Measurements from ENCODE around the gene HSPA12B.

HSPA12B gene, protein sequence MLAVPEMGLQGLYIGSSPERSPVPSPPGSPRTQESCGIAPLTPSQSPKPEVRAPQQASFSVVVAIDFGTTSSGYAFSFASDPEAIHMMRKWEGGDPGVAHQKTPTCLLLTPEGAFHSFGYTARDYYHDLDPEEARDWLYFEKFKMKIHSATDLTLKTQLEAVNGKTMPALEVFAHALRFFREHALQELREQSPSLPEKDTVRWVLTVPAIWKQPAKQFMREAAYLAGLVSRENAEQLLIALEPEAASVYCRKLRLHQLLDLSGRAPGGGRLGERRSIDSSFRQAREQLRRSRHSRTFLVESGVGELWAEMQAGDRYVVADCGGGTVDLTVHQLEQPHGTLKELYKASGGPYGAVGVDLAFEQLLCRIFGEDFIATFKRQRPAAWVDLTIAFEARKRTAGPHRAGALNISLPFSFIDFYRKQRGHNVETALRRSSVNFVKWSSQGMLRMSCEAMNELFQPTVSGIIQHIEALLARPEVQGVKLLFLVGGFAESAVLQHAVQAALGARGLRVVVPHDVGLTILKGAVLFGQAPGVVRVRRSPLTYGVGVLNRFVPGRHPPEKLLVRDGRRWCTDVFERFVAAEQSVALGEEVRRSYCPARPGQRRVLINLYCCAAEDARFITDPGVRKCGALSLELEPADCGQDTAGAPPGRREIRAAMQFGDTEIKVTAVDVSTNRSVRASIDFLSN

DNA sequence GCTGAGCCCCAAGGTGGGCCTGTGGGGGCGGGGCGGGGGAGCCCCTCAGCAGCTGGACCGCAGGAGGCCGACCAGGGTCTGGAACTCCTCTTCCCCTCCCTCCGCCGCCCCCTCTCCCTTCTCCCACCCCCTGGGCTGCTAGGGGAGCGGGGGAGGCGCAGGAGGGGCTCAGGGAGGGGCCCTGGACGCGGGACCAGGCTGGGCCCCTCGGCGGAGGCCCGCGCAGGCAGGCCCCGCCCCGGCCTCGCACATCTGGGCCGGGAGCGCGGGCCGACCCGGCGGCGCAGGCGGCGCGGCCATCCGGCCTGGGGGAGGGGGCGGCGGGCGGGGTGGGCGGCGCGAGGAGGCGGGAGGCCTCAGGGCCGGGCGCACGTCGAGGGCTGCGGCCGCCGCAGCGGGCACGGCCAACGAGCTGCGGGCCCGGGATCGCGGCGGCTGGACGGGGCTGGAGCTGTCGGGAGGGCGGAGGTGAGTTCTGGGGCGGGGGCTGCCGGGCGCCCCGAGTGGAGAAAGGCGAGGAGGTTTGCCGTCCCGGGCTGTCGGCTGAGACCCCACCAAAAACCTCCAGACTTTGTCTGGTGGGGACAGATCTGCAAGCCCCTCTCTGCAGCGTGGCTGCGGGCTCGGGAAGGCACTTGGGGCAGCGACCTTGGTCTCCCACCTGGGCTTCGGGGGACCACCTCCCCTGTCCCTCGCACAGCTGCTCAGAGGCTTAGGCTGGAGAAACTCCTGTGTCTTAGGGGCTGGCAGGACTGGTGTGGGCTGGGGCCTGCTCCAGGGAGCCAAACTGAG is at the start of gene HSPA12B:
Gene HSPA12B, plus strand, starts transcription at position 359 of the 792 bp plus-strand sequence. CDS start 5,990 bp downstream, outside the sequence.
- DNase-seq (ENCODE audit: low read depth): no peak

DNA sequence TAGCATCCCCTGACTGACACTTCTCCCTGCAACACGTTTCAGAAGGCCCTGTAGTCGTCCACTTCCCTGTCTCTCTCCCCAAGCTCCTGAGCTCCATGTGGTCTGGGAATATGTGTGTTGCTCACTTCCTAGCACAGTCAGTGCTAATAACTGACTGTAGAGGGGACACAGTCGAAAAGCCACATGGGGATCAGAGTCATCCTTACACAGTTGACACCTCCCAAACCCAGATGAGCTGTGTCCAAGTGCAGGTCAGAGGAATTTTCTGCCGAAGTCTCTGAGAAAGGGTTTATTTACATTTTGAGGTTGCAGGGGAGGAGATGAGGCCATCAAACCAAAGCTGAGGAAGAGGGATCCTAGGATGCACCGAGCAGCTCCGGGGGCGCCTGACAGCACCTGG is 47.1 kb upstream of the HSPA12B start:
- no peak for DNase-seq (ENCODE audit: low read depth)

DNA sequence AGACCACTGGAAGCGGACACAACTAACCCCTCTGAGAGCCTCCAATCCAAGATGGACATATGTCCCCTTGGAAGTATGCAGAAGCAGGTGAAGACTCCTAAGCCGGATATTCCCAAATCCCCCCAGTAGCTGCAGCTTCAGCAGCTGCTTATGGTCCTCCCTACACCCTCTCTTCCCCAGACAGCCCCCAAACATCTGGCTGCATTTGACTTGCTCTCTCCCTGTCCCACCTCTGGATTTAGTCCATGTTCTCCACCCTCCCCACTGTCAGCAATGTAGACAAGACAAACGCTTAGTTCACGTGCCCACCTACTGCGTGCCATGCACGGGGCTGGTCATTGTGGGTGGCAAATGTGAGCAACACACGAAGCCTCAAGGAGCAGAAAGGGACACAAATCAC is 46.1 kb upstream of the HSPA12B start:
- DNase-seq (ENCODE audit: low read depth): no peak

DNA sequence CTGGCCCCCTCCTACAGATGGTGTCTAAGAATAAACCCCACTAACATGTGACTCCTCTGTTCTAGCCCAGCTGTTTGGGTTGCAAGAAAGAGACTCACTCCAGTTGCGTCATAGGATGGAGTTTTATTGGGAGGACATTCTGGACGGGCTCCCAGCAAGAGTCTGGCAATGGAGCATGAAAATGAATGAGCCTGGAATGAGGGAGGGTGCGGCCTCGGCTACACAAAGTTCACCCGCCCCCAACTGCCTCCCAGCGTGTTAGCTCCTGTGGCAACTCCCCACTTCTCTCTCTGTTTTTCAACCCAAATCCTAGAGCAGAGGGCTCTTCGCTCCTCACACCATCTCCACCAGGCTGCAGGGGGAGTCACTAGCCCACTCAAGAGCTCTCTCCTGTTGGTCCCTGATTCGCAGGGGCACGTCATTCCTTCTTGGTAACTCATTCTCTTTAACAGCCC is 45.6 kb upstream of the HSPA12B start:
- peak; percentile 79 for DNase-seq (ENCODE audit: low read depth)

DNA sequence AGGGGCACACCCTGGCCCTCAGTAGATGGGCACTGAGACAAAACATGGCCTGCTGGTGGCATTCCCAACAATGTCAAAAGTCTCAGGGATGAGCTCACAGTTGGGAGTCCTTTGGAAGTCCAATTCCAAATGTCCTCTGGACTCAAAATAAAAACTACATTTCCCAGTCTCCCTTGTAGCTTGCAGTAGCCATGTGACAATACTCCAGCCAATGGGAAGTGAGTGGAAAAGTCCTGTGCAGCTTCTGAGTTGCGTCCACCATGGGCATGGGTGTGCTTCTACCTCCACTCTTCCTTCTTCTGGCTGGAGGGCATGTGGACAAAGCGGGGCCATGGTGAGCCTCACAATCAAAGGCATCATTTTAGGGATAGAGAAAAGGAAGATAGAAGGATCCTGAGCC is 44.8 kb upstream of the HSPA12B start:
- peak; percentile 54 for DNase-seq (ENCODE audit: low read depth)

DNA sequence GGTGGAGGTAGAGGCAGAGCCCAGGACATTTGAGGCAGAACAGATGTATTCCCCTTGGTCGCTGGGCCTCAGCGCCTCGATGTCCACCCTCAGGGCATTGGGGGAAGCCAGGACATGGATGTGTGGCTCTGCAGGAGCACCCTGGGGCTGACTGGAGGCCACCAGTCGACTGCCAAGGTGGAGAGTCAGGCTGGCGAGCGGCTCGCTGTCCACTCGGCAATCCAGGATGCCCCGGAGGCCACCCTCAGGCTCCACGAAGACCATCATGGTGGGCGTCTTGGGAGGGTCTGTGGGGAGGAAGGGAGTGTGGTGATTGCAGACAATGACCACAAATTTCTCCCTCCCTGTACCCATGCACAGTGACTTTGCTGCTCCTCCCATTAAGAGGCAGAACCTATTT is 42.5 kb upstream of the HSPA12B start:
- no peak for DNase-seq (ENCODE audit: low read depth)

DNA sequence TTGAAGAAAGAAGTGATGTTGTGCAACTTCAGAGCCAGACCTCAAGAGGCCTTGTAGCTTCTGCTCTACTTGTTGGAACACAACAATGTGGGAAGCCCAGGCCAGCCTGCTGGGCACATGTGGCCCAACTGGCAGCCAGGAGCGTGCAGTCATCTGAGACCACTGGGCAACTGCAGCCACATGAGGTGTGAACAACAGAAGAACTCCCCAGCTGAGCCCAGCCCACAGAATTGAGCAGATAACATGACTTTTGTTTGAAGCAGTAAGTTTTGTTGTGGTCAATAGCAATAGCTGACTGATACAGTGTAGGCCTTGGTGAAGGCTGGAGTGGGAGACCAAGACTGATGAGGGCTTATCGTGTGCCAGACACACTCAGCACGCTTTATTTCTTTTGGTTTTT is 42.1 kb upstream of the HSPA12B start:
- no peak for DNase-seq (ENCODE audit: low read depth)

DNA sequence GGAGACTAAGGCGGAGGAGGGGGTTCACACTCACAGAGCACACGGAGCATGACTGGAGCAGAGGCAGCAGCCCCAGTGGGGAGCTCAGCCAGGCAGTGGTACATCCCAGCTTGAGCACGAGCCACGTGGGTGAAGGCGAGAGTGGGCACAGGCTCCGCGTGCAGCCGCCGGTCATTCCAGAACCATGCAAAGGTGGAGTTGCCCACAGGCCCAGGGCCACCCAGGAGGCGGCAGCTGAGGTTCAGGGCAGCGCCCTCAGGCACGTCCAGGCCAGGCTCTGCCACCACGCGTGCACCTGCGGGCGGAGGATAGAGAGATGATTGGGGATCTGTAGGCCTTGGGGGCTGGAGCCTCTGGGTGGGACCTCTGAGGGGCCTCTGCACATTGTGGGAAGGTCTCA is 41.2 kb upstream of the HSPA12B start:
- no peak for DNase-seq (ENCODE audit: low read depth)

DNA sequence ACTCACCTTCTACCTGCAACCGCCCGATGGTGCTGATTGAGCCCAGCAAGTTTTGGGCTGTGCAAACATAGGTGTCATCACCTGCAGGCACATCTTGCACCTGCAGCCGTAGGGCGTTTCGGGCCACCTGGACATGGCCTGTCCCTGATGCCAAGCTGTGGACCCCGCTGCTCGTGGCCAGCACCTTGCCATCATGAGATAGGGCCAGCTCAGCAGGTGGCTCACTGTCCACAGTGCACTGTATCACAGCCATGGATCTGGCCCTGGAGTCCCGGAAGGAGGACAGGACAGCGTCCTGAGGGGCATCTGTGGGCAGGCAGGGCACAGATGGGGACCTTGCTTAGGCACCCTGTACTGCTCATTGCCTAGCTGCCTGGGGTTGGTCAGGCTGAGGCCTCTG is 40.6 kb upstream of the HSPA12B start:
- DNase-seq (ENCODE audit: low read depth): no peak

DNA sequence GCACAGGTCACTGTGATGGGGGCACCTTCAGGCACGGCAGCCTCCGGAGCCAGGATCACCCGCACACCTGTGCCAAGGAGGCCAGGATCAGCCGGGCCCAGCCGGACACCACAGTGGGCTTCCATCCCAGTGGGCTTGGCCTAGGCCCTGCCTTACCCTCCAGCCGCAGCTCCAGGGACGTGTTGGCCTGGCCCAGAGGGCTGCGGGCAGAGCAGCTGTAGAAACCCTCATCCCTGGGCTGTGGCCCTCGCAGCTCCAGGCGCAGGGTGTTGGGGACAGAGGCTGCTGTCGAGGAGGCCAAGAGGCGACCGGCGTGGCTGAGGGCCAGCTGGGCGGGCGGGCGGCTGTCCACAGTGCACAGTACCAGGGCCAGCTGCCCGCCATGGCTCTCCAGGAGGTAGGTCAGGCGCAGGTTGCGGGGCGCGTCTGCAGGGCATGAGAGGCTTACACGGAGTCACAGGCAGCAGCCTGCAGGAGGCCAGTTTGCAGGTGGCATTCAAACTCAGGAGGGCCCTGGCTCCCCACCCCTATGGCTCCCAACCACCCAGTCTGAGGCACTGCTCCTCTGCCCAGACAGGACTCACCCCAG is 39.7 kb upstream of the HSPA12B start:
- no peak for DNase-seq (ENCODE audit: low read depth)

DNA sequence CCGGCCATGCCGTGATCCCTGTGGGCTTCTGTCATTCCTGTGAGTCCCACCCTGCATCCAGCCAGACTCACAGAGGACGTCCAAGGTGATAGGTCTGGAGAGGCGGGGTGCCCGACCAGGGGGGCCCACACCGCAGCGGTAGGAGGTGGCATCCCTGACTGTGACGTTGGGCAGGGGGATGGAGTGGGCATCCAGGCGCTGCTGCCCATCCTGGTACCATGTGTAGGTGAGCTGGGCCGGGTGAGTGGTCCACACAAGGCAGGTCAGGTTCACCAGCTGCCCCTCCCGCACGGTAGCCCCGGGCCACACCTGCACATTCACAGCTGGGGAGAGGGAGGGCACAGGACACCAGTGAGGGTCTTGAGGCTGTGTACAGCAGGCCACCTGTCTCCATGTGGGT is 39.1 kb upstream of the HSPA12B start:
- DNase-seq (ENCODE audit: low read depth): no peak

DNA sequence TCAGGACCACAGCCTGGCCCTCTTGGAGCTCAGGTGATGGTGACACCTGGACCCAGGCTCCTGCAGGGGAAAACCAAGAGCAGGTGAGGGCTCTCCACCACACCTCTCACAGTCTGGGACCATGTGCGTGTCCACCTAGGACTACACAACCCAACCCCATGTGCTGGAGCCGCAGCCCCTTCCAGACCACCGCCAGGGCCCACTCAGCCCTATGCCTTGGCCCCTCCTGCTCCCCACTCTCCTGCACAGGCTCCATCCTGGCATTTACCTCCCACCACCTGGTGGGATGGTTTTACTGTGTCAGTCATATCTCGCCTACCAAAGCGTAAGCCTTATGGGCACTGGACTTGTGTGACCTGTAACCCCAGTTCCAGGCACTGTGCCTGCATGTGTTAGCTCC is 37.6 kb upstream of the HSPA12B start:
- DNase-seq (ENCODE audit: low read depth): no peak

DNA sequence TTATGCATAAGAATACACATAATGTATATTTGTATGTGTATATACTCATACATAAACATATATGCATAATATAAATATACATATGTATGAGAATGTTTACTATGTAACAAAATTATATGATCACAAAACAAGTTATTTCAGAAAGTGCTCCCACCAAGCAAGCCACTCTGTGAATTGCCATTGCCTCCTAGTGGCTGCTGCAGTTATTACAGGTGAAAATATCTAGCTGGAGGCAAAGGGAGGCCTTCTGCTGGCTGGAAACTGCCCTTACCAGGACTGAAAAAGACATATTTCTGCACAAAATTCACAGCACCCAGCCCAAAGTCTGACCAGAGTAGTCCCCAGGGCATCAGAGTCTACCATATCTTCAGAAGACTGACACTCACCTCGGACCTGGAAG is 36.3 kb upstream of the HSPA12B start:
- peak; percentile 11 for DNase-seq (ENCODE audit: low read depth)

DNA sequence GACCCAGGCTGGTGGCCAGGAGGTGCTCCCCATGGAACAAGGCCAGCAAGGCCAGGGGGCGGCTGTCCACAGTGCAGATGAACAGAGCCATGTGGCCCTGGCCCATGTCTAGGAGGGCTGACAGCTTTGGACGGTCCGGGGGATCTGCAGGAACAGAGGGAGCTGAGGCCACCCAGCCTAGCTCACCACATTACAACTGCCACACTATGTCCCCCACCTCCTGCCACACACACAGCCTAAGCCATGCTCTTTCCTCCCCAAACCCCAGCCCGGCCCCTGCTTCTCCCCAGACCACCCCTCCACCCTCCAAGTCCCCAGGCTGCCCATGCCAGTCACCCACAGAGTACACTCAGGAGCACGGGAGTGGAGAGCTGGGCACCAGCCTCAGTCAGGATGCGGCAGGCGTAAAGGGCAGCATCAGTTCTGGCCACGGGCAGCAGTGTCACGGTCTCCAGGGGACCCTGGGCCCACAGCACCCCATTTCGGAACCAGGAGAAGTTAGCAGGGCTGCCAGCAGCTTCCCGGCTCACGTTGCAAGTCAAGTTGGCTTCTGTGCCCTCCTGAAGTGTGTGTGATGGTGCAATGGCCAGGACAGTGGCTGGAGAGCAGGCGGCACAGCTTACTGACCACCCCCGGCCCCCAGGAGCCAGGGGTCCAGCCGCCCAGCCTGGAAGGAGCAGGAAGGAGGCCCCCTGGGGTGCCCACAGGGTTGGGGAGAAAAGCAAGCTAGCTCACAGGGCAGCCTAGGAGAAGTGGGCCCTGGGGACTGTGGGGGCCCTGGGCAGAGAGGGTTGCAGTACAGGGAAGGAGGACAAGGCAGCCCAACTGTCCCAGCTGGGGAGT is 35.5 kb upstream of the HSPA12B start:
- DNase-seq (ENCODE audit: low read depth): no peak

DNA sequence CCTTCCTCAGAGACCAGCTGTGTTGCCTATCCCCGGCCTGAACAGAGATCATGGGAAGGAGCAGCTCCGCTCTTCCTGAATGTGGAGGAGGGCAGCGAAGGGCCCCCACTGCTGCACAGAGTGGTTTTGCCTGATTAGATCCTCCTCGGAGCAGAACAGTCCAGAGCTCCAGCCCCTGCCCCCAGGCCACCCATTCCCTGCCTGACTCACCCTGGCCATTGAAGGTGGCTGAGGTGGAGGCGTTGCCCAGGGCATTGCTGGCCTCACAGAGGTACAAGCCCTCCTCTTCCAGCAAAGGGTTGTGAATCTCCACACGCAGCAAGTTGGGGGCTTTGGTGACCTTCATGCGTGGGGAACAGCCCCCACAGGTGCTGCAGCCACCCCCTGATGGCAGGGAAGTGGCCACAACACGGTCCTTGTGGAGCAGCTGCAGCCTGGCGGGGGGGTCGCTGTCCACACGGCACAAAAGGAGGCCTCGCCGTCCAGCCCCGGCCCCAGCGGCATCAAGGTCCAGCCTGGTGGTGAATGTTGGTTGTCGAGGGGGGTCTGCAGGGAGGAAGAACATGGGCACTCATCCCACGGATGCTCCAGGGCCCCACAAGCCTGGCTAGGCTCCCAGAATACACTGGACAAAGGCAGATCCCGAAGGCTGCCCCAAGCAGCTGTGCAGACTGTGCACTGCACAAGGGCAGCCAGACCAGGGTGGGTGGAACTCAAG is 34.7 kb upstream of the HSPA12B start:
- no peak for DNase-seq (ENCODE audit: low read depth)

DNA sequence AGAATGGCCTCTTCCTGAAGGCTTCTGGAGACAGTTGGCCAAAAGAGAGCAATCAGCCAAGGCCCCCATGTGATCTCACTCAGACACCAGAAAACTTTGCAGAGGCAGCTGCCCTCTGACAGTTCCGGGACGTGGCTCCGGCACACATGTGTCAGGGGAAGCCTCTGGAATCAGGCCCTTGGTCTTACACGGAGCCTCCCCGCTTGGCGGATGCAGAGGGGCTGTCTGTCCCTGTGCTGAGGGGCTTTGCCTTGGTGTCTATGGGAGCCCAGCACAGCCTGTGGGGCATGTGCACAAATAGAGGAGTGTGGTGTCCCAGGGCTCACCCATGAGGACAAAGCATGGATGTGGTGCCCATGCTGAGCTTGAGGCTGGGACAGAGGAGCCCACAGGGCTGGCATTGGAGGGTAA is 33.9 kb upstream of the HSPA12B start:
- no peak for DNase-seq (ENCODE audit: low read depth)

DNA sequence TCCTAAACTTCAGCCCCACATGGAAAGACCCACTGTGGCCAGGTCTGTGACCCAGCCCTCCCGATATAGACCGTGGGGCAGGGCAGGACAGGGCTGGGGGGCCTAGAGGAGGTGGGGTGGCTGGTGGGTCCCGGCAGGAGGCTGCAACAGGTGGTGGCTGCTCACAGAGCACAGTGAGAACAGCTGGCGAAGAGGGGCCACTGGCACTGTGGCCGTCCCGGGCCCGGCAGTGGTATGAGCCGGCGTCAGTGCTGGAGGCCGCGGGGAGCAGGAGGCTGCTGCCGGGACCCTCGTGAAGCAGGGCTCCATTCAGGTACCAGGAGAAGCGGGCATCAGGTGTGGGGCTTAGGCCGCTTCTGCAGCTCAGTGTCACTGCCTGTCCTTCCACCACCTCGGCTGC is 33.4 kb upstream of the HSPA12B start:
- no peak for DNase-seq (ENCODE audit: low read depth)

DNA sequence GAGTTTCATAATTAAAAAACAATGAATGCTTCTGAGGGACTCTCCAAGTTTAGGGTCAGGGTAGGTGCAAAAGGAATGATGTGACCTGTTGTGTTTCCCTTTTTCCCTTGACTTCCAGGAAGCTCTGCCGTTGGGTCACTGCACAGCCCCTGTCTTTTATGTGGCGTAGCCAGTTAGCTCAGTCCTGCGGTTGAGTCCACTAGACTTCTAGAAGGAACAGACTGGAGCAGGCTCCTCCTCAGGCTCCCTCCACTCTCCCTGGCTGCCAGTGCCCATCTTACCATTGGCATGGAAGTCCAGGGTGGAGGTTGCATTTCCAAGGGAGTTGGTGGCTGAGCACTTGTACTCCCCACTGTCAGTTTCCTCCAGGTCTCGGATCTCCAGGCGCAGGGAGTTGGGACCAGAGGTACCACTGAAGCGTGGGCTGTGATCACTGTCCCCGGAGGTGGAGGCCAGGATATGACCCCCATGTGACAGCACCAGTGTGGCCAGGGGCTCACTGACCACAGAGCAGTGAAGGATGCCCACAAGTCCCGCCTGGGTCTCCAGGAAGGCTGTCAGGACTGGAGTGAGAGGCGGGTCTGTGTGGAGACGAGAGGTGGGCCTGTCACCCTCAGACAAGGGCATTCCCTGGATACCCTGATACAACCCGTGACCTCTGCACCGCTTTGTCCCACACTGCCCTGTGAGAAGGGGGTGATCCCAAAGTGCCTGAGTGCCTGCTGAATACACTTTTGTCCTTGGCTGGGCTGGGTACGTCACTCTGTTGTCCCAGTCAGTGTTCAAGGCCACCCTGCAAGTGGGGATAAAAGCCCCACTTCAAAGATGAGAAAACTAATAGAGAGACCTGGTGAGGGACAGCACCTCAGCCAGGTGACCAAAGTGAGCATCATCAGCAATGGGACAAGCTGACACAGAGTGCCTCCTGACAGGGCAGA is 31.2 kb upstream of the HSPA12B start:
- no peak for DNase-seq (ENCODE audit: low read depth)

DNA sequence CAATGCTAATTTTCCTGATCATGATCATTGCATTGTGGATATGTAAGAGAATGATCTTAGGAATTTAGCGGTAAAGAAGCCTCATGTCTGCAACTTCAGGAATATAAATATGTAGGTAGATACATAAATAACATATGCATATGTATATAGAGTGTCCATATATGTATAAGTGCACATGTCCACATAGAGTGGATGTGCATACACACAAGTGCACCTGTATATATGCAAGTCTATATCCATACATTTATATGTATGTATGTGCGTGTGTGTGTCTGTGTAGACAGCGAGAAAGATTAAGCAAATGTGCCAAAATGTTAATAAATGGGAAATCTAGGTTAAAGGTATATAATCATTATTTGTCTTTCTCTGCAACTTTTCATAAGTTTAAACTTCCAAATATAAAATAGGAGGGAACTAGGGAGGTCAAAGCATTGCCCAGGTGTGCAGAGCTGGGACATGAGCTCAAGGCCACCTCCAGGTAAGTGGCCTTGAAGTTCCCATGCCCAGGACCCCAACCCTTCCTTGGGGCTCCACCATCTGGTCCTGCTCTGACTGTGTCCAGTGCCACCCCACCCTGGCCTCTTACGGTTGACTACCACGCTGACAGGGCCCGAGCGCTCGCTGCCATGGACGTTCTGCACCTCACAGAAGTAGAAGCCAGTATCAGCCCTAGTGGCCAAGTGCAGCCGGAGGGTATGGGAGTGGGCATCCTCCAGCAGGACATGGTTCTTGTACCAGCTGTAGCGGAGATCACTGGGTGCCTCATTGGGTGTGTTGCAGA is 29.7 kb upstream of the HSPA12B start:
- DNase-seq (ENCODE audit: low read depth): no peak
